ENCODE data around the gene TNF.
A peak's percentile ranks its signal among the peaks of the same experiment; 100 is the strongest.

TNF gene

GRCh38 chr6:31577579-31577966 lies 2.2 kb downstream of the TNF start:
- TF ChIP-seq CTCF (IDR thresholded peaks at IDR 0.05; ENCODE audit: low read depth, low read length), result no peak
- no peak overlapping the region for H3K4me3 ChIP-seq (ENCODE audit: low read depth, low read length)
- no peak for DNase-seq (ENCODE audit: low read depth, low spot score)

GRCh38 chr6:31578184-31579118 lies 3.1 kb downstream of the TNF start:
- in situ Hi-C loops (cut with HindIII; ENCODE audit: low sequenced_read_pairs), result no loop called here
- TF ChIP-seq CTCF (IDR thresholded peaks at IDR 0.05; ENCODE audit: low read depth, low read length), result no peak
- no peak for DNase-seq (ENCODE audit: low read depth, low spot score)
- no peak overlapping the region for H3K4me3 ChIP-seq (ENCODE audit: low read depth, low read length)

More at GRCh38 chr6:31577579-31577966, 2.2 kb downstream of the TNF start:
- in situ Hi-C loops (cut with HindIII; ENCODE audit: low sequenced_read_pairs), result no loop called here

GRCh38 chr6:31579119-31579505 lies 3.7 kb downstream of the TNF start:
- in situ Hi-C loops (cut with HindIII; ENCODE audit: low sequenced_read_pairs), result no loop called here
- no peak overlapping the region for H3K4me3 ChIP-seq (ENCODE audit: low read depth, low read length)
- TF ChIP-seq CTCF (IDR thresholded peaks at IDR 0.05; ENCODE audit: low read depth, low read length), result no peak
- no peak for DNase-seq (ENCODE audit: low read depth, low spot score)

GRCh38 chr6:31579546-31580437 lies 4.4 kb downstream of the TNF start:
- in situ Hi-C loops (cut with HindIII; ENCODE audit: low sequenced_read_pairs), result no loop called here
- no peak for TF ChIP-seq CTCF (IDR thresholded peaks at IDR 0.05; ENCODE audit: low read depth, low read length)
- no peak for DNase-seq (ENCODE audit: low read depth, low spot score)
- H3K4me3 ChIP-seq (ENCODE audit: low read depth, low read length), result no peak overlapping the region

- no peak for DNase-seq (ENCODE audit: low read depth, low spot score)
- in situ Hi-C loops (cut with HindIII; ENCODE audit: low sequenced_read_pairs), result no loop called here
- no peak for TF ChIP-seq CTCF (IDR thresholded peaks at IDR 0.05; ENCODE audit: low read depth, low read length)
- peak overlapping the region; percentile 84 for H3K4me3 ChIP-seq (ENCODE audit: low read depth, low read length)
Observed at GRCh38 chr6:31580438-31580740, 5.0 kb downstream of the TNF start.

GRCh38 chr6:31580807-31581433 lies 5.6 kb downstream of the TNF start:
- peak; percentile 86 for TF ChIP-seq CTCF (IDR thresholded peaks at IDR 0.05; ENCODE audit: low read depth, low read length)
- H3K4me3 ChIP-seq (ENCODE audit: low read depth, low read length), result peak overlapping the region; percentile 84
- in situ Hi-C loops (cut with HindIII; ENCODE audit: low sequenced_read_pairs), result no loop called here
- peak; percentile 75 for DNase-seq (ENCODE audit: low read depth, low spot score)
